Vagina (tissue), 2 donors: ENCODE measurements around the gene CNTN3.

Experiments used
- POLR2A ChIP-seq, 2 donors: fragments of 450-650 bp; IDR thresholded peaks; one replicate each; pipeline ENCODE4 v1.6.1; 2017; ENCODE audit warnings: antibody characterized with exemption in 2 of 2, mild to moderate bottlenecking in 2 of 2, moderate library complexity in 2 of 2
- TF ChIP-seq, protein P1 (sequence below), 3 experiments: fragments of 450-650 bp in 2 of 3; fragments of 200-600 bp in 1 of 3; sonication (generic) in 1 of 3; IDR thresholded peaks; one replicate each; pipeline ENCODE4 v1.5.1; 2017 to 2019; ENCODE audit warnings: antibody characterized with exemption in 3 of 3, mild to moderate bottlenecking in 2 of 3, moderate library complexity in 2 of 3

DNA sequence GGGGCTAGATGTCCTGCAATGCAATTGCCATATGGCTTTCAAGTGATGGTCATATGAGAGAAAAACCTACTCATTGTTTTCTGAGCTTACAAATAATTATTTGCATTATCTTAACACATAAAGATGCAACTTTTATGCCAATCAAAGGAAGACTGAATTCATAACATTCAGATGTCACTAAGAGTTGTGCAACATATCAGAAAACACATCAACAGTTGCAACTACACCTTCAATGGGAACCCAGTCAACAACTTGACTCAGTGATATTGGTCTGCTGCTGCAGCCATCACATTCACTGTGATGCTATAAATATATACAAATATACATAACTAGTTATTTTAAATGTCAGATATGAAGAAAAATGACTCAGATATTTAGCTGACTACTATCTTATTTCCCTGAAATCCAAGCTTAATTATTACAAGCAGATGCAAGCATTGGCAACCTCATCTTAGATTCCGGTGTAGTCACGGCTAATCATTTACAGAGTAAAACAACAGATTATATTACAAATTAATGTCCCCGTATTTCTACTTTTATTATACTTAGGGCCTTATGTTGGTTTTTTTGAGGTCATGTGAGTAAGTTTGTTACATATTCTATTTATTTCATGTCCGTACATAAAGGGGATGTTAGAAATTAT is 23.7 kb downstream of the CNTN3 start:
- TF ChIP-seq, protein P1, sequence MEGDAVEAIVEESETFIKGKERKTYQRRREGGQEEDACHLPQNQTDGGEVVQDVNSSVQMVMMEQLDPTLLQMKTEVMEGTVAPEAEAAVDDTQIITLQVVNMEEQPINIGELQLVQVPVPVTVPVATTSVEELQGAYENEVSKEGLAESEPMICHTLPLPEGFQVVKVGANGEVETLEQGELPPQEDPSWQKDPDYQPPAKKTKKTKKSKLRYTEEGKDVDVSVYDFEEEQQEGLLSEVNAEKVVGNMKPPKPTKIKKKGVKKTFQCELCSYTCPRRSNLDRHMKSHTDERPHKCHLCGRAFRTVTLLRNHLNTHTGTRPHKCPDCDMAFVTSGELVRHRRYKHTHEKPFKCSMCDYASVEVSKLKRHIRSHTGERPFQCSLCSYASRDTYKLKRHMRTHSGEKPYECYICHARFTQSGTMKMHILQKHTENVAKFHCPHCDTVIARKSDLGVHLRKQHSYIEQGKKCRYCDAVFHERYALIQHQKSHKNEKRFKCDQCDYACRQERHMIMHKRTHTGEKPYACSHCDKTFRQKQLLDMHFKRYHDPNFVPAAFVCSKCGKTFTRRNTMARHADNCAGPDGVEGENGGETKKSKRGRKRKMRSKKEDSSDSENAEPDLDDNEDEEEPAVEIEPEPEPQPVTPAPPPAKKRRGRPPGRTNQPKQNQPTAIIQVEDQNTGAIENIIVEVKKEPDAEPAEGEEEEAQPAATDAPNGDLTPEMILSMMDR (IDR thresholded peaks at IDR 0.05), result no peak
- no peak for TF ChIP-seq POLR2A (IDR thresholded peaks at IDR 0.05)
